HG03575 (cell line): ENCODE results near the gene ARFGEF3.
"Not testable (repeated sequence)": the region's sequence is repeated elsewhere in the genome, so short reads cannot be mapped to it uniquely, and the experiment has no call there.

ENCODE experiments used
- ATAC-seq: cut with Tn5 transposase; IDR thresholded peaks from one replicate; pipeline ENCODE4 v1.9.1; 2021; ENCODE audit not compliant: unreplicated experiment, insufficient number of reproducible peaks, low FRiP score; ENCODE audit errors: extremely low read depth

ARFGEF3 gene, protein sequence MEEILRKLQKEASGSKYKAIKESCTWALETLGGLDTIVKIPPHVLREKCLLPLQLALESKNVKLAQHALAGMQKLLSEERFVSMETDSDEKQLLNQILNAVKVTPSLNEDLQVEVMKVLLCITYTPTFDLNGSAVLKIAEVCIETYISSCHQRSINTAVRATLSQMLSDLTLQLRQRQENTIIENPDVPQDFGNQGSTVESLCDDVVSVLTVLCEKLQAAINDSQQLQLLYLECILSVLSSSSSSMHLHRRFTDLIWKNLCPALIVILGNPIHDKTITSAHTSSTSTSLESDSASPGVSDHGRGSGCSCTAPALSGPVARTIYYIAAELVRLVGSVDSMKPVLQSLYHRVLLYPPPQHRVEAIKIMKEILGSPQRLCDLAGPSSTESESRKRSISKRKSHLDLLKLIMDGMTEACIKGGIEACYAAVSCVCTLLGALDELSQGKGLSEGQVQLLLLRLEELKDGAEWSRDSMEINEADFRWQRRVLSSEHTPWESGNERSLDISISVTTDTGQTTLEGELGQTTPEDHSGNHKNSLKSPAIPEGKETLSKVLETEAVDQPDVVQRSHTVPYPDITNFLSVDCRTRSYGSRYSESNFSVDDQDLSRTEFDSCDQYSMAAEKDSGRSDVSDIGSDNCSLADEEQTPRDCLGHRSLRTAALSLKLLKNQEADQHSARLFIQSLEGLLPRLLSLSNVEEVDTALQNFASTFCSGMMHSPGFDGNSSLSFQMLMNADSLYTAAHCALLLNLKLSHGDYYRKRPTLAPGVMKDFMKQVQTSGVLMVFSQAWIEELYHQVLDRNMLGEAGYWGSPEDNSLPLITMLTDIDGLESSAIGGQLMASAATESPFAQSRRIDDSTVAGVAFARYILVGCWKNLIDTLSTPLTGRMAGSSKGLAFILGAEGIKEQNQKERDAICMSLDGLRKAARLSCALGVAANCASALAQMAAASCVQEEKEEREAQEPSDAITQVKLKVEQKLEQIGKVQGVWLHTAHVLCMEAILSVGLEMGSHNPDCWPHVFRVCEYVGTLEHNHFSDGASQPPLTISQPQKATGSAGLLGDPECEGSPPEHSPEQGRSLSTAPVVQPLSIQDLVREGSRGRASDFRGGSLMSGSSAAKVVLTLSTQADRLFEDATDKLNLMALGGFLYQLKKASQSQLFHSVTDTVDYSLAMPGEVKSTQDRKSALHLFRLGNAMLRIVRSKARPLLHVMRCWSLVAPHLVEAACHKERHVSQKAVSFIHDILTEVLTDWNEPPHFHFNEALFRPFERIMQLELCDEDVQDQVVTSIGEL (N-terminal part only)

DNA sequence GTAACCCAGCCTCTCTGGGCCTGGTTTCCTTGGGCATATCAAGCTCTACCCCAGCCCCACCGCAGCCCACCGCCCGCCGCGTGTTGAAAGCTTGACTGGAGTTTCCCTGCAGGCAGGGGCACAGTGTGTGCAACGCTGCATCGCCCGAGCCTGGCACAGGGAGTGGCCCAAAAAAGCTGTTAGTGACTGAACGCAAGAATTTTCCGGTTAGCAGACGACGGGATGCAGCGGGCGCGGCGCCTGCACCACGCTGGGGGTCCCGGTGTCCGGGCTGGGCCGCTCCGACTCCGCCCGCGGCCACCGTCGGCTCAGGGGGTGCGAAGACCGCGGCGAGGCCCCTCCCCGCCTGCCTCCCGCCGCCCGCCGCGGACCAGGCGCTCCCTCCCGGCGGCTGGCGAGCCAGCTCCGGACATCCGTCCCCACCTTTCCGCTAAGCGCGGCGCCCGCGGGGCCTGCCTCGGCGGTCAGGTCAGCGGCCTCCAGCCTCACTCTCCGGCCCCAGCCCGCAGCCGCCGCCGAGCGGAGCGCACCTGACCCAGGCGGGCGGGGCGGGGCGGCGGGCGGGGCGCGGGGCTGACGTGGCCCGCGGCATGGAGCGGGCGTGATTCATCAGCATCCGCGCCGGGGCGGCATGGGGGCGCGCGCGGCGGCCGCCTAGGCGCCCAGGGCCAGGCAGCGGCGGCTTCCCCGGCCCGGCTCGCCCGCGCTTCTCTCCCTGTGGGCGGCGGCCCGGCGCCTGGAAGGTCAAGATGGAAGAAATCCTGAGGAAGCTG is at the start of gene ARFGEF3:
Gene ARFGEF3 (plus strand): TSS at position 602 of the 773 bp plus-strand sequence. CDS start 148 bp downstream, at position 750.
- ATAC-seq = no peak

DNA sequence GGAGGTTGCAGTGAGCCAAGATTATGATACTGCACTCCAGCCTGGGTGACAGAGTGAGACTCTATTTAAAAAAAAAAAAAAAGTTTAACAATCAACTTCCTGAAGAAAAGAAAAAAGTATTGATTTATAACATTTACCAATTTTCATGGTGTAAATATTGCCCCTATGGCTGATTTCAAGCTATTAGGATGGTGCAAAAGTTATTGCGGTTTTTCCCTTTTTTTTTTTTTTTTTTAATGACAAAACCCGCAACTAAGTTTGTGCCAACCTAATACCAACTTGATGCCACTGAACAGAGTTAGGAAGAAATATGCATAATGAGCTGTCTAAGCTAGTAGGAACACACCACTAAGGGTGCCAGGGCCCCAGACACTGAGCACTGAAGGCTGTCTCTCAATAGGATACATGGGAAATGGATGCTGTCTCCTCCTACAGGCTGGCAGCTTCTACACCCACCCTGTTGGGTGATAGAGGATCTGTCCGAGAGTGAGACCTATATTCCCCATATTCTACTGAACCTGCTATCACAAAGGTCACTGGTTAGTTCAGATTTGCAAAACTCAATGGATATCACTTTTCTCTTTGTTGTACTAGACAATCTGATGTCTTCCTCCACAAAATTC is 48.0 kb upstream of the ARFGEF3 start:
- no peak for ATAC-seq

DNA sequence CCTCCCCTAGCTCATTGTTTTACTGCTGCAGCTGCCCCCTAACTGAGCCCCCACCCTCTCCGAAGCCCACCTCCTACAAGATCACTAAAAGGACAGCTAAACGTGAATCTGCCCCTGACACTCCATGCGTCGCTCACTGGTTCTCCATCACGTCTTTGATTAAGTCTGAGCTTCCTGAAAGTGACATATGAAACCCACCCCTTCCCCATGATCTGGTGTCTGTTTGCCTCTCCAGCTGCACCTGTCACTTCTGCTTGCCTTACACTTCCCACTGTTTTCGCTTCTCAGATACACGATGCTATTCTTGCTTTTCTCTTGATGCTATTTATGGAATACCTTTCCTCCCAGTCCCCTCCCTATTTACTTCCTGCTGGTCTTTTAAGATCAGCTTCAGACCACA is 46.5 kb upstream of the ARFGEF3 start:
- ATAC-seq = no peak

DNA sequence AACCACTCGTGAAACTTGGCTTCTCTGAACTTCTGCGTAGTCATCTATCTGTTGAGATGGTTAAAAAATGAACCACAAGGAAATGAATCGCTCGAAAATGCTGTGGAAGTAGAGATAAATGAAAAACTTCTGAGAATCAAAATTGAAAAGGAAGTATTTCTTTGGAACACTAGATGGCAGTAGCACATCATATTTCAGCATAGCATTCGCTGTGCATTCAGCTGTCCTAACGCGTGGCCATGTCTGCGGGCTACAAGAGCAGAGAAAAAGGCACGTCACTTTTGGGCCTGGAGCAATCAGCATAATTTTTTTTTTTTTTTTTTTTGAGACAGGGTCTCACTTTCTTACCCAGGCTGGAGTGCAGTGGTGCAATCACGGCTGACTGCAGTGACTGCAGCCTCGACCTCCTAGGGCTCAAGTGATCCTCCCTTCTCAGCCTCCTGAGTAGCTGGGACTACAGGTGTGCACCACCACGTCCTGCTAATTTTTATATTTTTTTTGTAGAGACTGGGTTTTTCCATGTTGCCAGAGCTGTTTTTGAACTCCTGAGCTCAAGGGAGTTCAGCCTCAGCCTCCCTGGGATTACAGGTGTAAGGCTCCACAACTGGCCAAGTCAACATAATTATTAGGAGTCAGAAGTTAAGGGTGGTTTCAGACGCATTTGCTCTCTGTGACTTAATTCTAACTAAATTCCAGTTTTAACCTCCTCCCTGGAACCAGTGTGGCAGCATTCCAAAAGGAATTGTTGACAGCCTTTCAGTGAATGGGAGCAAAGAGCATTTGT is 45.7 kb upstream of the ARFGEF3 start:
- no peak for ATAC-seq

DNA sequence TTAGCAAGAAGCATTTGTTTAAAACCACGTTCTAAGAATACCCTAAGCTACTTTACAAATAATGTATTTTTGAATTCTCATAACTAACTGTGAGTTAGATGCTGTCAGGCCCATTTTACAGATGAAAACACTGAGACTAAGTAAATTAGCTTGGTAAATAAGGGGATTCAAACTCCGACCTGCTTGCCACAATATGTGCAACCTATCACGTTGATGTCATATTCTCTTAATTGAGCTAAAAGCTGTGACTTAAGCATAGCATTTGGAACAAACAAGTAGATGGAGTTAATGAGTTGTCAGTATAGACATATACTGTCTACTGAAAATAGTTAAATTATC is 45.1 kb upstream of the ARFGEF3 start:
- ATAC-seq = no peak

DNA sequence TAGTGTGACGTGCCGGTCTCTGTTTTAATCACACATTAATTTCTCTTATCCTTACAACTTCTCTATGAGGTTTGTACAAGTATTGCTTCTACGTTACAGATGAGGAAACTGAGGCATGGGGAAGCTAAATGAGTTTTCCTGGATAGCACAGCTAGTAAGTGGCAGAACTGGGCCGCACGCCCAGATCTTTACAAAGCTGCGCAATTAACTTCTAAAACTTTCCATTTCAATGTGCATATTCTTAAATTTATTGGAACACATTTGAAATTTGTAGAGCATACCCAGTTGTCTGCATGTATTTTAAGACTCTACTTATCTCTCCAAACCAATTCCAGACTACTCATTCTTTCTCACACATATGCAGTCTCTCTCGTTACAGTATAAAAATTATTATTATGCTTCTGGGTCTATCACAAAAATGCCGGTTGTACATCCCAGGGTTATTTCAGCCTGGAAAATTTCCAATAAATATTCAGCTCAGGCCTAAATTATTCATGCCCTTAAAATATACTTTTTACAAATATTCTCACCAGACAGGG is 44.3 kb upstream of the ARFGEF3 start:
- no peak for ATAC-seq

DNA sequence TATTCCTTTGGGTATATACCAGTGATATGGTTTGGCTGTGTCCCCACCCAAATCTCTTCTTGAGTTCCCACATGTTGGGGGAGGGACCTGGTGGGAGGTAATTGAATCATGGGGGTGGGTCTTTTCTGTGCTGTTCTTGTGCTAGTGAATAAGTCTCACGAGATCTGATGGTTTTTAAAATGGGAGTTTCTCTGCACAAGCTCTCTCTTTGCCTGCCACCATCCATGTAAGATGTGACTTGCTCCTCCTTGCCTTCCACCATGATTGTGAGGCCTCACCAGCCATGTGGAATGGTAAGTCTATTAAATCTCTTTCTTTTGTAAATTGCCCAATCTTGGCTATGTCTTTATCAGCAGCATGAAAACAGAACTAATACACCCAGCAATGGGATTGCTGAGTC is 42.5 kb upstream of the ARFGEF3 start:
- not testable (repeated sequence) for ATAC-seq

DNA sequence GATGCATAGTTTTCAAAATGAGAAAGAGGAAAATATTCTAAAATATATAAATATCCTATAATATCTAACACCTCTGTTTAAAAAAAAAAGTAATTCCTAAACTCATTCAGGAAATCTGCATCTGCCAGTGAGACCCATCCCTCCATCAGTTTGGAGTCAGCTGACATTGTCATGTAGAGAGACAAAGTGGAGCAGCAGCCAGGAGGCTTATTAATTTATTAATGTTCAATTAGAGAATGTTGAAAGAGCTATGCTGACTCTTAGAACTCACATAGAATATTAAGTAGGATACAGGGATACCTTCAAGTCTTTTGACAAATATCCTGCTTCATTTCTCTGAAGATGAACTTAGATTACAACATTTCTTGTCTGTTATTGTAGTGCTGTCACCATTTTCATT is 41.8 kb upstream of the ARFGEF3 start:
- no peak for ATAC-seq

DNA sequence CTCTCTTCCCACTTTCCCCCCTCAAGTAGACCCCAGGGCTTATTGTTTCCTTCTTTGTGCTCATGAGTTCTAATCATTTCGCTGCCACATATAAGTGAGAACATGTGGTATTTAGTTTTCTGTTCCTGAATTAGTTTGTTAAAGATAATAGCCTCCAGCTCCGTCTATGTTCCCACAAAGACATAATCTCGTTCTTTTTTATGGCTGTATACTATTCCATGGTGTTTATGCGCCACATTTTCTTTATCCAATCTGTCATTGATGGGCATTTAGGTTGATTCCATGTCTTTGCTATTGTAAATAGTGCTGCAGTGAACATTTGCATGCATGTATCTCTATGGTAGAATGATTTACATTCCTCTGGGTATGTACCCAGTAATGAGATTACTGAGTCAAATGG is 37.6 kb upstream of the ARFGEF3 start:
- no peak for ATAC-seq

DNA sequence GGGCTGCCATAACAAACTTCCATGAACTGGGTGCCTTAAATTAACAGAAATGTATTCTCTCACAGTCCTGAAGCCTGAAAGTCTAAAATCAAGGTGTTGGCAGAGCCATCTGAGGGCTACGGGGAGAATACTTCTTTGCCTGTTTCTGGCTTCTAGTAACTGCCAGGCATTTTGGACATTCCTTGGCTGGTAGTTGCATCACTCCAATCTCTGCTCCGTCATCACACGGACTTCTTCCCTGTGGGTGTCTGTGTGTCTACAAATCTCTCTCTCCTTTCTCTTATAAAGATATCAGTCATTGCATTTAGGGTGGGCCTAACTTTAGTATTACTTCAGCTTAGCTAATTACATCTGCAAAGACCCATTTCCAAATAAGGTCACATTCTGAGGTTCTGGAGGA is 33.6 kb upstream of the ARFGEF3 start:
- no peak for ATAC-seq

DNA sequence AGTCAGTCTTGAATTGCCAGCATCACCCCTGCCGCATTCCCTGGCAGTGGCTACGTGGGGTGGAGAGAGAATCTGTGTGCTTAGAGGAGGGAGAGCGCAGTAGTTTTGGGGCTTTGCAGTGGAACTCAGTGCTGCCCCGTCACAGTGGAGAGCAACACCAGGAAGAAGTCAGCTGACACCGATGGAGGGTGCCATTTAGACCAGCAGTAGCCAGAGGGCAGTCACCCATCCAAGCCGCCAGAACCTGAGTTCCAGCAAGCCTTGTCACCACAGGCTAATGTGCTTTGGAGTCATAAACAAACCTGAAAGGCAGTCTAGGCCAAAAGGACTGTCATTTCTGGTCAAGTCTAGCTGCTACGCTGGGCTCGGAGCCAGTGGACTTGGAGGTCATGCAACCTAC is 32.5 kb upstream of the ARFGEF3 start:
- no peak for ATAC-seq

DNA sequence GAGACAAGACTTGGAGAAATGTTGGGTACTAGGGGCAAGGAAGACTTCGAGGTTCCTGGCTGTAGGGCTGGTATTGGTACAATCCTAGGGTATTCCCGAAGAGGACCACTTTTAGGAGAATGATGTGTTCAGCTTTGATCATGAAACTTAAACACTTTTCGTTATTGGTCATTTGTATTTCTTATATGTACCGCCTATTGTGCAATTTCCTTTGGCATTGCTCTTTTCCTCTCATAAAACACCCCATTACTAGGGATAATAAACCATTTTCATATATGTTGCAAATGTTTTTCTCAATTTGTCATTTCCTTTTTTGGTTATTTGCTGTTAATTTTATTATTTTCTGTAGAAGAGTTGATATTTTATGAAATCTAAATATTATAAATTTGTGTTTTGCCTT is 18.9 kb upstream of the ARFGEF3 start:
- ATAC-seq = no peak

DNA sequence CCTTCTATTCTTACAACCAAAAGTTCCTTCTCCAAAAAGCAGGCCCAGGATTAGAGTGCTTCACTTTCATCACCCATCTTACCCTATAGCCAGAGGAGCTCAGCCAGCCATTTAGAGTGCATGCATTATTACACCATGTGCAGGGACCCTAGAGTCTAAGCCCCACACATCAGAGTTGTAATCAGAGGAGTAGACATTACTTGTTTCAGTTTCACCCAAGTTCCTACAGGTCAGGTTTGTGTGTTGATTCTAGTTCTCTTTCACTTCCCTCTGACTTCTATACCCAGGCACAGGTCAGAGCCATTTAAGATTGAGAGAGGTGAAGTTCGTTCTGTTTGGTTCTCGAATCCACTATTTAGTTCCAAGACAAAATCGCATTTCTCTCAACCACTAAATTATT is 16.3 kb upstream of the ARFGEF3 start:
- ATAC-seq = no peak

DNA sequence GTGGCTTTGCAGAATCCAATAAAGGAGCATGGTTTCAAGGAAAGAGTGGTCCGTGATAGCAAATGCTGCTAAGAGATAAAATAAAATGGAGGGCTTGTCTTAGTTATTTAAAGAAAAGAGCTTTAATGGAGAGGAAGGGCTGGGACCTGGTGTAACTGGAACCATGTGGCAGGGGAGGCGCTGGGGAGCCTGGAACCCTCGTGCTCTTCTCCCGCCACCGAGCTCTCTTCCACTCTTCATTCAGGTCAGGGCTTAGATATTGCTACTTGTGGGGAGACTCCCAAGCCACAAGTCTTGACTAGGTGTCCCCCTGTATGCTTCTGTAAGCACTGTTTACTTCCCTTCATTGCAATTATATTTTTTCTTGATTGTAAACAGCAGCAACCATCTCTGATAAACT is 15.2 kb upstream of the ARFGEF3 start:
- ATAC-seq = no peak

DNA sequence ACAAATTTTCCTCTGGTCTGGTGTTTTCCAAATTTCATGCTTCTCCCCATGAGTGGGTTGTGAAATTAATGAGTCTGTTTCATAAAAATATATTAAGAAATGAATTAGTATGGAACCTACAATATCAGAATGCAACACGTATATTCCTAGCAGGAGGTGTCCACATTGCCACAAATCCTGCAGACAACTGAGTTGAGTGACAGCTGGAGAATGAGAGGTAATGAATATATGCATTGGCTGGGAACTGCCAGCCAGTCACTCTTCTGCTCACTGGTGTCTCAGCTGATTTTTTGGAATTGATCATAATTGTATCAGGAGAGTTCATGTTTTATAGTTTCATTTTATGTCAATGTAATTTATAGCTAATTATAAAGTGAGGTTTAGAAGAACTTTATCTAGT is 6.3 kb upstream of the ARFGEF3 start:
- no peak for ATAC-seq

DNA sequence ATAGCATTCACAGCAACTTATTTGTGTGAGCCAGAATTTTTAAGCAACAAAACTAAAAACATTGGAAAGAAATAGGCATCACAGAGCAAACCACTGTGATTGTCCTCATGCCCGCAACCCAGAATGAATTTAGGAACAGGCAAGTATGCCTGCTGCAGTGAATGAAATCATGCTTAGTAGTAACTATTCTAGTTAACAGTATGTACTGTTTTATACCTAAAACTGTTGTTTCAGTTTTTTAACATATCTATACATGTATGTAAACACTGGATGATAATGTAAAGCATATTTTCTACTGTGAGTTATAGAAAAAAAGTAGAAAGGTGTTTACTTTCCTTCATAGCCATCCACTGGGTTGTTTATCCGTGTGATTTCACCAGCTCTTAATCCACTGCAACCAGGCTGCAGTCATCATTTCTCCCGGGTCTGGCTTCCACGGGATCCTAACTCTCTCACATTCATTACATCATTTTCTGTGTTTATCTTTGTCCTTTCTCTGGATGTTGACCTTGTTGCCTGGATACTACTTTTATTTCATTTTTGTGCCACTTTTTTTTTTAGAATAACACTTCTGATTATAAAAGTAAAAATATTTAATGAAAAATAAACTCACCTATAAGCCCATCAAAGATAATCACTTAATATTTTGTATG is 3.6 kb upstream of the ARFGEF3 start:
- no peak for ATAC-seq

DNA sequence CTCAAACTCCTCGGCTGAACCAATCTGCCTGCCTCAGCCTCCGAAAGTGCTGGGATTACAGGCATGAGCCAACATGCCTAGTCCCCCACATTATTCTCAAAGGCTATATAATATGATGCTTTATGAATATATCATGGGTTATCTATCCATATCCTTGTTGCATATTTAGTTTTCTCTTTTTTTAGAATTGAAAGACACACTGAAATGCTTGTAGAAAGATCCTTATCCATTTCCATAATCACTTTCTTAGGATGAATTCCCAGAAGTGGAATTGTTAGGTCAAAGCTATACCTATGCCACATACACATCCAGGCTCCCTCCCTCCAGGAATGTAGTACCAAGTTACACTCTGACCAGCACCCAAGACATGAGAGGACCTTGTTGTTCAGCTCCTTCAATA is 2.5 kb upstream of the ARFGEF3 start:
- ATAC-seq = no peak
